Measurements from ENCODE around the gene OR8H1. TPM values are rescaled to one million over a fixed set of nuclear protein-coding genes. Genes with fewer than 3 reads are reported as not detected.

Gene OR8H1
- not detected in 2 replicates for total RNA-seq

GRCh38 chr11:56292154-56292553 lies at the start of gene OR8H1:
TSS of gene OR8H1 (minus strand) at chr11:56292254. CDS start at chr11:56291062, 1,192 bp downstream.

GRCh38 chr11:56314844-56315243 lies 22.8 kb upstream of the OR8H1 start, which contains the start of gene OR8K3:
TSS of gene OR8K3 (plus strand) at chr11:56315144. CDS start at chr11:56318307, 3,163 bp downstream.

GRCh38 chr11:56273854-56274253 lies 18.2 kb downstream of the OR8H1 start, which contains the start of gene OR5T1:
TSS of gene OR5T1 (plus strand) at chr11:56274154. CDS start at chr11:56275639, 1,485 bp downstream.

GRCh38 chr11:56251954-56252353 lies 40.1 kb downstream of the OR8H1 start, which contains the start of gene OR5T3:
TSS of gene OR5T3 (plus strand) at chr11:56252254. CDS start at chr11:56252254, 0 bp downstream.

Other genes with a start within 250 kb of the OR8H1 start
- not detected in 2 replicates for gene OR8I2, start 198.9 kb downstream of the OR8H1 start, total RNA-seq
- not detected in 2 replicates for gene OR8H2, start 188.6 kb downstream of the OR8H1 start, total RNA-seq
- gene OR8H3, start 169.9 kb downstream of the OR8H1 start, total RNA-seq: not detected in 2 replicates
- not detected in 2 replicates for gene OR8J3, start 152.1 kb downstream of the OR8H1 start, total RNA-seq
- gene OR8K5, start 131.9 kb downstream of the OR8H1 start, total RNA-seq: not detected in 2 replicates
- gene OR5J2, start 115.6 kb downstream of the OR8H1 start, total RNA-seq: not detected in 2 replicates
- not detected in 2 replicates for gene OR5T2, start 58.0 kb downstream of the OR8H1 start, total RNA-seq
- not detected in 2 replicates for gene OR5T3, start 40.0 kb downstream of the OR8H1 start, total RNA-seq
- not detected in 2 replicates for gene OR5T1, start 18.1 kb downstream of the OR8H1 start, total RNA-seq
- gene OR8K3, start 22.9 kb upstream of the OR8H1 start, total RNA-seq: not detected in 2 replicates
- gene OR8K1, start 53.8 kb upstream of the OR8H1 start, total RNA-seq: not detected in 2 replicates
- not detected in 2 replicates for gene OR8J1, start 62.0 kb upstream of the OR8H1 start, total RNA-seq
- not detected in 2 replicates for gene OR8U1, start 83.4 kb upstream of the OR8H1 start, total RNA-seq
- not detected in 2 replicates for gene OR5AL1, start 120.4 kb upstream of the OR8H1 start, total RNA-seq
- gene OR5M3, start 181.1 kb upstream of the OR8H1 start, total RNA-seq: not detected in 2 replicates
- not detected in 2 replicates for gene OR5M8, start 199.1 kb upstream of the OR8H1 start, total RNA-seq